ENCODE results near the gene SPANXN5.
"Not testable (repeated sequence)": the region's sequence is repeated elsewhere in the genome, so short reads cannot be mapped to it uniquely, and the experiment has no call there.

Gene SPANXN5

DNA sequence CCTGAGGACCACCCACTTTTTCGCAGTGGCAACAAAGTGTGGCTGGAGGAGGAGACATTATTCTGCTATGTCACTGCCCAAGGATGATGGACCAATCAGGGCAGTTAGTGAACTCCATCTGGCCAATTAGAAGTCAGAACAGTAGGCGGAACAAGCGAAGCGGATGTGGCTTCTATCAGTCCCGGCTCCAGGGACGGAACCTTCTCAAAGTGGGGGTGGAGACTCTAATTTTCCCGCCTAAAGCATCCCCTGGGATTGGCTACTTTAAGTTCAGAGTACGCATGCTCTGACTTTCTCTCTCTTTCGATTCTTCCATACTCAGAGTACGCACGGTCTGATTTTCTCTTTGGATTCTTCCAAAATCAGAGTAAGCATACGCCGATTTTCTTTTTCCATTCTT lies 46.3 kb downstream of the SPANXN5 start, which contains the start of gene SSX2B:
TSS of gene SSX2B (plus strand) at position 301 of the 400 bp plus-strand sequence. CDS start 1,429 bp downstream, outside the sequence.
- TF ChIP-seq, protein P1, sequence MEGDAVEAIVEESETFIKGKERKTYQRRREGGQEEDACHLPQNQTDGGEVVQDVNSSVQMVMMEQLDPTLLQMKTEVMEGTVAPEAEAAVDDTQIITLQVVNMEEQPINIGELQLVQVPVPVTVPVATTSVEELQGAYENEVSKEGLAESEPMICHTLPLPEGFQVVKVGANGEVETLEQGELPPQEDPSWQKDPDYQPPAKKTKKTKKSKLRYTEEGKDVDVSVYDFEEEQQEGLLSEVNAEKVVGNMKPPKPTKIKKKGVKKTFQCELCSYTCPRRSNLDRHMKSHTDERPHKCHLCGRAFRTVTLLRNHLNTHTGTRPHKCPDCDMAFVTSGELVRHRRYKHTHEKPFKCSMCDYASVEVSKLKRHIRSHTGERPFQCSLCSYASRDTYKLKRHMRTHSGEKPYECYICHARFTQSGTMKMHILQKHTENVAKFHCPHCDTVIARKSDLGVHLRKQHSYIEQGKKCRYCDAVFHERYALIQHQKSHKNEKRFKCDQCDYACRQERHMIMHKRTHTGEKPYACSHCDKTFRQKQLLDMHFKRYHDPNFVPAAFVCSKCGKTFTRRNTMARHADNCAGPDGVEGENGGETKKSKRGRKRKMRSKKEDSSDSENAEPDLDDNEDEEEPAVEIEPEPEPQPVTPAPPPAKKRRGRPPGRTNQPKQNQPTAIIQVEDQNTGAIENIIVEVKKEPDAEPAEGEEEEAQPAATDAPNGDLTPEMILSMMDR (IDR thresholded peaks at IDR 0.05), result not testable (repeated sequence)

Measured in LNCAP (cell line).